ENCODE data around the gene SPACDR.

DNA sequence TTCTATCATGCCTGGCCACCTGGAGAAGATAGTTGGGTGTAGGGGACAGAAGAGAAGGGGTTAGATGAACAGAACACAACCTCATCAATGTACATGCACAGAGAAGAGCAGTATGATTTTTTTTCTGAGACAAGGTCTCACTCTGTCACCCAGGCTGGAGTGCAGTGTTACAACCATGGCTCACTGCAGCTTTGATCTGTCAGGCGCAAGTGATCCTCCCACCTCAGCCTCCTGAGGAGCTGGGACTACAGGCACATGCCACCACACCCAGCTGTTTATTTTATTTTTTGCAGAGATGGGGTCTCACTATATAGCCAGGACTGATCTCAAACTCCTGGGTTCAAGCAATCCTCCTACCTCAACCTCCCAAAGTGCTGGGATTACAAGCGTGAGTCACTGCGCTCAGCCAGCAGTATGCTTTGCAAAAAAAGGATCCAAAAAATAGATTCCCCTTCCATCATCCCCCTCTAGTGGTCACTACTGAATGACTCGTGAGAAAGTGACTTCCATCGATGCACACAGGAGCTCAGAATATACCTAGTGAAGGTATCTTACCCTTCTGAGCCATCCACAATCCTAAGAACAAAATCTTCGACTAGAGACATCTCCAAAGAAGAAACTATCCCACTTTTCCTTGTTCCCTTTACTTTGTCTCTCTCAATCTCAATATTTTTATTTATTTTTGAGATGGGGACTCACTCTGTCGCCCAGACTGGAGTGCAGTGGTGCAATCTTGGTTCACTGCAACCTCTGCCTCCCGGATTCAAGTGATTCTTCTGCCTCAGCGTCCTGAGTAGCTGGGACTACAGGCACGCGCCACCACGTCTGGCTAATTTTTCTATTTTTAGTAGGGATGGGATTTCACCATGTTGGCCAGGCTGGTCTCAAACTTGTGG lies 56.5 kb downstream of the SPACDR start:
- TF ChIP-seq, protein P1, sequence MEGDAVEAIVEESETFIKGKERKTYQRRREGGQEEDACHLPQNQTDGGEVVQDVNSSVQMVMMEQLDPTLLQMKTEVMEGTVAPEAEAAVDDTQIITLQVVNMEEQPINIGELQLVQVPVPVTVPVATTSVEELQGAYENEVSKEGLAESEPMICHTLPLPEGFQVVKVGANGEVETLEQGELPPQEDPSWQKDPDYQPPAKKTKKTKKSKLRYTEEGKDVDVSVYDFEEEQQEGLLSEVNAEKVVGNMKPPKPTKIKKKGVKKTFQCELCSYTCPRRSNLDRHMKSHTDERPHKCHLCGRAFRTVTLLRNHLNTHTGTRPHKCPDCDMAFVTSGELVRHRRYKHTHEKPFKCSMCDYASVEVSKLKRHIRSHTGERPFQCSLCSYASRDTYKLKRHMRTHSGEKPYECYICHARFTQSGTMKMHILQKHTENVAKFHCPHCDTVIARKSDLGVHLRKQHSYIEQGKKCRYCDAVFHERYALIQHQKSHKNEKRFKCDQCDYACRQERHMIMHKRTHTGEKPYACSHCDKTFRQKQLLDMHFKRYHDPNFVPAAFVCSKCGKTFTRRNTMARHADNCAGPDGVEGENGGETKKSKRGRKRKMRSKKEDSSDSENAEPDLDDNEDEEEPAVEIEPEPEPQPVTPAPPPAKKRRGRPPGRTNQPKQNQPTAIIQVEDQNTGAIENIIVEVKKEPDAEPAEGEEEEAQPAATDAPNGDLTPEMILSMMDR (IDR thresholded peaks at IDR 0.05), result peak in 2 of 3 experiments; percentile 56 to 59
- no peak for TF ChIP-seq POLR2A (IDR thresholded peaks at IDR 0.05)

Measured in vagina (tissue), 2 donors.